Stomach (tissue), 9 donors: ENCODE data around the gene TUSC2. TPM values are rescaled to one million over a fixed set of nuclear protein-coding genes. Genes with fewer than 3 reads are reported as not detected.
"Not testable (repeated sequence)": the region's sequence is repeated elsewhere in the genome, so short reads cannot be mapped to it uniquely, and the experiment has no call there.

Source experiments
- DNase-seq, 2 donors: peaks; one replicate each; pipeline versions ENCODE4 v3.0.0 to v3.0.0-alpha.2; 2013 to 2019
- H3K27ac ChIP-seq, 5 donors: fragments of 200-600 bp in 4 of 5; sonication (generic) in 4 of 5; one replicate each; pipeline ENCODE4 v1.5.1; 2013 to 2019; ENCODE audit warnings: mild to moderate bottlenecking in 1 of 5, moderate library complexity in 1 of 5
- H3K27me3 ChIP-seq, 3 donors: fragments of 200-600 bp; sonication (generic); one replicate each; pipeline ENCODE4 v1.5.1; 2017 to 2019; ENCODE audit warnings: mixed run types in 1 of 3
- H3K36me3 ChIP-seq, 4 donors: fragments of 200-600 bp; sonication (generic); 1 replicate in 3 of 4; 2 replicates in 1 of 4; pipeline ENCODE4 v1.5.1; 2016 to 2019
- H3K4me1 ChIP-seq, 4 donors: fragments of 200-600 bp; sonication (generic); one replicate each; pipeline ENCODE4 v1.5.1; 2016 to 2019
- H3K4me3 ChIP-seq, 4 donors: fragments of 200-600 bp; sonication (generic) in 3 of 4; one replicate each; pipeline ENCODE4 v1.5.1; 2016 to 2019; ENCODE audit warnings: mild to moderate bottlenecking in 1 of 4
- H3K9me3 ChIP-seq, 4 donors: fragments of 200-600 bp; sonication (generic); one replicate each; pipeline ENCODE4 v1.5.1; 2016 to 2019
- CTCF ChIP-seq, 7 experiments: fragments of 450-650 bp in 4 of 7; fragments of 200-600 bp in 3 of 7; sonication (generic) in 3 of 7; IDR thresholded peaks; one replicate each; pipeline ENCODE4 v1.5.1; 2016 to 2019; ENCODE audit warnings: antibody characterized with exemption in 7 of 7, control low read depth in 2 of 7, mild to moderate bottlenecking in 1 of 7
- EP300 ChIP-seq: sonication (generic); formaldehyde crosslinking; IDR thresholded peaks from one replicate; pipeline ENCODE4 v1.6.1; 2017; ENCODE audit warnings: antibody characterized with exemption
- POLR2A ChIP-seq, 4 donors: fragments of 450-650 bp; IDR thresholded peaks; one replicate each; pipeline ENCODE4 v1.6.1; 2016; ENCODE audit warnings: antibody characterized with exemption in 4 of 4, control low read depth in 2 of 4, mild to moderate bottlenecking in 1 of 4, moderate library complexity in 1 of 4
- POLR2AphosphoS5 ChIP-seq, 3 donors: sonication (generic); formaldehyde crosslinking; IDR thresholded peaks; one replicate each; pipeline ENCODE4 v1.6.1; 2016; ENCODE audit warnings: antibody characterized with exemption in 3 of 3
- WGBS, 5 donors: extraction: QIAGEN DNeasy Blood & Tissue Kit in 3 of 5; methylation state at CpG; one replicate each; pipeline versions ENCODE4 v1.1.5 to v1.1.7; 2013 to 2018; 5-methylcytosine and 5-hydroxymethylcytosine counted together
- intact Hi-C: fragments of 100-400 bp; cut with DNase I; formaldehyde crosslinking; loops from one replicate; pipeline ENCODE4 v1.15.1; 2023; ENCODE audit warnings: low total_unique reads
- polyA plus RNA-seq, 3 donors: library from polyadenylated mRNA; stranded (reverse); fragments of 200-250 nt; gene quantifications; one replicate each; pipeline ENCODE4 v1.2.3, GENCODE V29; 2013
- total RNA-seq, 5 donors: library from RNA; depleted of rRNA; stranded (reverse); fragments of >200 nt; gene quantifications; one replicate each; pipeline versions ENCODE4 v1.1.0 to v1.2.3, GENCODE V29; 2014 to 2016
- donor health status: healthy with polysubstance abuse.
- donor health status: Bipolar disorder and iron deficiency.
- donor health status: healthy.

TUSC2 gene
- total and polyA plus RNA-seq, 8 donors: 2.3 to 63.4 (median 40.3) TPM; not detected in 1

- TF ChIP-seq POLR2A (IDR thresholded peaks at IDR 0.05) (peak in 1 of 4 donors; percentile 28), POLR2AphosphoS5 (IDR thresholded peaks at IDR 0.05) (peak in 2 of 3 donors; percentile 74 to 77), EP300 (no peak), CTCF (IDR thresholded peaks at IDR 0.05) (no peak)
- peak; percentile 87 to 94 for DNase-seq
- no peaks in the 10 kb centered on the region for H3K27me3 ChIP-seq
- H3K36me3 ChIP-seq: peaks cover 12 to 48% (median 40%) of the 10 kb centered on the region in 4 donors
- H3K4me1 ChIP-seq: peaks cover 54 to 74% (median 68%) of the 10 kb centered on the region in 4 donors
- peak overlapping the region in 1 of 4 donors; percentile 19 for H3K4me3 ChIP-seq
- H3K27ac ChIP-seq: peak overlapping the region; percentile 80 to 95 (median 85)
- 25 to 45% (median 31%) methylated on average over 8 to 9 of the region's 9 CpGs for WGBS, 5 donors
- intact Hi-C loops: no loop called here
- no peaks in the 10 kb centered on the region for H3K9me3 ChIP-seq
Measured at GRCh38 chr3:50316657-50317242, 11.3 kb downstream of the TUSC2 start.

- intact Hi-C loops: no loop called here
- TF ChIP-seq POLR2A (IDR thresholded peaks at IDR 0.05) (no peak), EP300 (no peak)
- Histone ChIP-seq H3K27me3 (no peaks in the 10 kb centered on the region), H3K4me3 (no peak overlapping the region), H3K36me3 (peaks cover 12 to 47% (median 40%) of the 10 kb centered on the region in 4 donors), H3K9me3 (no peaks in the 10 kb centered on the region), H3K4me1 (peaks cover 44 to 65% (median 58%) of the 10 kb centered on the region in 4 donors), H3K27ac (peak overlapping the region; percentile 48 to 95 (median 61))
- 87 to 100% (median 93%) methylated on average over 4 of the region's 4 CpGs for WGBS, 5 donors
- DNase-seq: no peak
Measured at GRCh38 chr3:50314816-50315215, 13.2 kb downstream of the TUSC2 start.

GRCh38 chr3:50314342-50314741, 13.7 kb downstream of the TUSC2 start:
- peak in 1 of 2 donors; percentile 81 for DNase-seq
- intact Hi-C loops: no loop called here
- Histone ChIP-seq H3K9me3 (no peaks in the 10 kb centered on the region), H3K27ac (peak overlapping the region; percentile 48 to 95 (median 61)), H3K27me3 (no peaks in the 10 kb centered on the region), H3K4me1 (peaks cover 39 to 65% (median 55%) of the 10 kb centered on the region in 4 donors), H3K36me3 (peaks cover 12 to 42% (median 37%) of the 10 kb centered on the region in 4 donors), H3K4me3 (no peak overlapping the region)
- TF ChIP-seq POLR2AphosphoS5 (IDR thresholded peaks at IDR 0.05): peak in 1 of 3 donors; percentile 29
- no peak for TF ChIP-seq CTCF (IDR thresholded peaks at IDR 0.05)
- TF ChIP-seq POLR2A (IDR thresholded peaks at IDR 0.05): no peak
- TF ChIP-seq EP300: no peak
- WGBS, 5 donors: 33 to 67% (median 41%) methylated on average over 3 of the region's 3 CpGs

GRCh38 chr3:50312041-50312440, 16.0 kb downstream of the TUSC2 start:
- H3K36me3 ChIP-seq: peaks cover 3 to 28% (median 20%) of the 10 kb centered on the region in 4 donors
- H3K27me3 ChIP-seq, H3K9me3 ChIP-seq, H3K4me3 ChIP-seq, intact Hi-C loops, DNase-seq: not testable (repeated sequence)
- peak overlapping the region in 2 of 5 donors; percentile 46 for H3K27ac ChIP-seq
- WGBS, 5 donors: 85 to 95% (median 91%) methylated on average over 11 to 32 of the region's 32 CpGs; no CpG with 5 or more reads in 1 of the 5 donors
- peaks cover 16 to 42% (median 32%) of the 10 kb centered on the region in 4 donors for H3K4me1 ChIP-seq

GRCh38 chr3:50304601-50305000, 23.4 kb downstream of the TUSC2 start:
- no peak overlapping the region for H3K4me3 ChIP-seq
- no peak for TF ChIP-seq POLR2AphosphoS5 (IDR thresholded peaks at IDR 0.05)
- TF ChIP-seq EP300: no peak
- TF ChIP-seq POLR2A (IDR thresholded peaks at IDR 0.05): no peak
- TF ChIP-seq CTCF (IDR thresholded peaks at IDR 0.05): no peak
- peaks cover 0 to 6% (median 0%) of the 10 kb centered on the region in 4 donors for H3K36me3 ChIP-seq
- H3K27ac ChIP-seq: no peak overlapping the region
- H3K4me1 ChIP-seq: peaks cover 25 to 47% (median 42%) of the 10 kb centered on the region in 4 donors
- no peaks in the 10 kb centered on the region for H3K9me3 ChIP-seq
- H3K27me3 ChIP-seq: no peaks in the 10 kb centered on the region
- peak in 1 of 2 donors; percentile 5 for DNase-seq
- intact Hi-C loops: no loop called here
